Measurements from ENCODE around the gene B3GNT3.

Gene B3GNT3

GRCh38 chr19:17860331-17860992 lies 65.5 kb downstream of the B3GNT3 start:
- FAIRE-seq (no peak), DNase-seq (ENCODE audit: insufficient read length, low spot score) (no peak)
- TF ChIP-seq CTCF (IDR thresholded peaks at IDR 0.05; ENCODE audit: insufficient read depth, missing control alignments) = no peak

GRCh38 chr19:17860993-17861360 lies 66.0 kb downstream of the B3GNT3 start:
- TF ChIP-seq CTCF (IDR thresholded peaks at IDR 0.05; ENCODE audit: insufficient read depth, missing control alignments) = no peak
- FAIRE-seq = no peak
- no peak for DNase-seq (ENCODE audit: insufficient read length, low spot score)

- TF ChIP-seq CTCF (IDR thresholded peaks at IDR 0.05; ENCODE audit: insufficient read depth, missing control alignments) = no peak
- DNase-seq (ENCODE audit: insufficient read length, low spot score) = no peak
- no peak for FAIRE-seq
Measured at GRCh38 chr19:17861542-17862402, 66.8 kb downstream of the B3GNT3 start.

GRCh38 chr19:17862711-17863519 lies 68.0 kb downstream of the B3GNT3 start:
- no peak for DNase-seq (ENCODE audit: insufficient read length, low spot score)
- no peak for FAIRE-seq
- TF ChIP-seq CTCF (IDR thresholded peaks at IDR 0.05; ENCODE audit: insufficient read depth, missing control alignments) = no peak

Data from D721Med (cell line).